Umbilical cord (tissue), 2 donors: ENCODE data around the gene ALLC. TPM values are rescaled to one million over a fixed set of nuclear protein-coding genes. Genes with fewer than 3 reads are reported as not detected.

ENCODE experiments used
- DNase-seq: peaks from one replicate; pipeline ENCODE4 v3.0.0-alpha.2; 2015; ENCODE audit warnings: low spot score
- total RNA-seq: library from RNA; depleted of rRNA; stranded (reverse); fragments of >200 nt; gene quantifications from one replicate; pipeline ENCODE4 v1.2.3, GENCODE V29; 2014; ENCODE audit warnings: low replicate concordance; ENCODE audit not compliant: insufficient read depth

ALLC gene
- total RNA-seq, 1 donor from 2014 or later = 0.48 TPM

GRCh38 chr2:3712831-3713503, 55.0 kb downstream of the ALLC start:
- peak; percentile 42 for DNase-seq

- no peak for DNase-seq
Measured at GRCh38 chr2:3718679-3719078, 60.7 kb downstream of the ALLC start.

GRCh38 chr2:3725002-3725401, 67.0 kb downstream of the ALLC start:
- DNase-seq = no peak

GRCh38 chr2:3725458-3726250, 67.7 kb downstream of the ALLC start:
- no peak for DNase-seq

- DNase-seq = no peak
Measured at GRCh38 chr2:3726511-3726910, 68.5 kb downstream of the ALLC start.

- DNase-seq = peak; percentile 6
Measured at GRCh38 chr2:3727397-3728045, 69.5 kb downstream of the ALLC start.

- peak; percentile 71 for DNase-seq
Measured at GRCh38 chr2:3728104-3729054, 70.4 kb downstream of the ALLC start.

GRCh38 chr2:3729055-3729448, 71.1 kb downstream of the ALLC start:
- no peak for DNase-seq

GRCh38 chr2:3729786-3730185, 71.8 kb downstream of the ALLC start:
- no peak for DNase-seq

GRCh38 chr2:3730646-3731045, 72.6 kb downstream of the ALLC start:
- DNase-seq = no peak

- no peak for DNase-seq
Measured at GRCh38 chr2:3731829-3732228, 73.8 kb downstream of the ALLC start.

GRCh38 chr2:3736112-3736511, 78.1 kb downstream of the ALLC start:
- DNase-seq = no peak

- no peak for DNase-seq
Measured at GRCh38 chr2:3737128-3737527, 79.1 kb downstream of the ALLC start.

GRCh38 chr2:3738454-3738853, 80.5 kb downstream of the ALLC start:
- no peak for DNase-seq

GRCh38 chr2:3739313-3739712, 81.3 kb downstream of the ALLC start:
- DNase-seq = no peak

GRCh38 chr2:3741396-3741795, 83.4 kb downstream of the ALLC start:
- no peak for DNase-seq

GRCh38 chr2:3741867-3742602, 84.0 kb downstream of the ALLC start:
- DNase-seq = no peak

GRCh38 chr2:3742743-3743508, 84.9 kb downstream of the ALLC start:
- no peak for DNase-seq

- DNase-seq = no peak
Measured at GRCh38 chr2:3743951-3744555, 86.1 kb downstream of the ALLC start.

- DNase-seq = no peak
Measured at GRCh38 chr2:3745920-3746319, 87.9 kb downstream of the ALLC start.
